Occipital lobe (tissue), 2 donors: Measurements from ENCODE around the gene ROR2. TPM values are rescaled to one million over a fixed set of nuclear protein-coding genes. Genes with fewer than 3 reads are reported as not detected.

Source experiments
- DNase-seq: peaks from one replicate; lab custom pipeline; 2025; lab: John Stamatoyannopoulos, UW
- total RNA-seq: library from RNA; depleted of rRNA; stranded (reverse); fragments of >200 nt; gene quantifications from one replicate; pipeline ENCODE4 v1.2.3, GENCODE V29; 2014

ROR2 gene
- total RNA-seq, 1 donor from 2014 or later, result 0.94 TPM

GRCh38 chr9:91843093-91843492, 106.9 kb downstream of the ROR2 start:
- no peak for DNase-seq

DNA sequence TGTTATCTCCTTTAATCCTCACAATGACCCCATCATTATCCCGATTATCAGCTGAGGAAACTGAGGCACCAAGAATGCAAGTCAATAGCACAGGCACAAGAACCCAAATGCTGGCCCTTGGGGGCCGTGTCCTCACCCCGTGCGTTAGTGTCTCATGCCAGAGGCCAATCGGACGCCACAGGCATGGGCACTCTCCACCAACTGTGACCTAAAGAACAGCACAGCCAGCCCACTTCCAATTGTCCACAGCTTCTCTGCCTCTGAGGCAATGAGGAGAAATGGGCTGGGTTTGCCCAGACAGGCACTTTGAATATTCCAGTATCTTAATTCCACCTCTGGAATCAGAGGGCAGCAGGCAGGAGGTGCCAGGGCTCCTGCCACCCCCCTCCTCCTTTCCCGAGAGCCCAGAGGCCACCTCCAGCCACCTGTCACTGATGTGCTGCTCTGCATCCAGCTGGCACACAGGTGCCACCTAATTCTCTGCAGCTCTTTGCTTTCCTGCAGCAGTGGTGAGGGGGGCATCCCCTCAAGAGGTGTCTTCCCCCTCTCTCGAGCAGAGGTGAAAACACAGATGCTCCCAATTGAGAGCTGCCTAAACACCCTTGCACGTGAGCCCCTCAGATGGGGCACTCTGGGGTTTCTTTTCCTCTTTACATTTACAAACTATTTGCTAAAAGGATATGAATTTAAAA, 107.5 kb downstream of the ROR2 start:
- no peak for DNase-seq

DNA sequence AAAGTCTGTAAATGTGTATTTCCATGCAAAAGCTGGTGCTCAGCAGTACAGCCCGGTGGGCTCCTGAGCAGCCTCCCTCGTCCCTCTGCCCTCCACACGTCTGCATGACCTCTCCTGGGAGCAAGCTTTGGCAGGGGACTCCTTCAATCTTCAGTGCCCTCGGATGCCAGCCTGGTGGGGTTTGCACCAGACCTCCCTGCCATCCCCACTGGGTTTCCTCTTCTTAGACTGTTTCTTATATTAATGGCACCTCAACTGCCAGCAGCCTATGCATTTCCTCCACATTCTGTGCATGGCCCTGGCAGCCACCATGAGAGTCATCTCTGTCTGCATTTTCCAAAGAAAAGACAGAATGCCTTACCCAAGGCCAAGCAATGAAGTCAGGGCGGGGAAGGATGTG, 108.4 kb downstream of the ROR2 start:
- no peak for DNase-seq

DNA sequence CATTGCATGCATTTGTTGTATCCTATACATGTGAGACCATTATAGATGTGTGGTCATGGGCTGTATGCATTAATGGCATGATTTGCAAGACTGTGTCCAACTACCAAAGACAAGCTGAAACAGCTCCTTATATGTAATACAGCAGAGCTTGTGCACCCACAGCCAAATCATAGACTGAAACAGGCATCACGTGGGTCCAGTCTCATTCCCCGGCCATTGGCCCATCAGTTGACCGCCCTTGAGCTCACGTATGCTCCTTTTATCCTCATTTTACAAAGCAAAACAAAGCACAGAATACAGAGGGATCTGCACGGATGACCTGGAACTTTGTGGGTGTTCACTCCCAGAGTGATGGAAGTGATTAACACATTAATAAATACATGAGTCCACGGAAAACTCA, 109.1 kb downstream of the ROR2 start:
- no peak for DNase-seq

DNA sequence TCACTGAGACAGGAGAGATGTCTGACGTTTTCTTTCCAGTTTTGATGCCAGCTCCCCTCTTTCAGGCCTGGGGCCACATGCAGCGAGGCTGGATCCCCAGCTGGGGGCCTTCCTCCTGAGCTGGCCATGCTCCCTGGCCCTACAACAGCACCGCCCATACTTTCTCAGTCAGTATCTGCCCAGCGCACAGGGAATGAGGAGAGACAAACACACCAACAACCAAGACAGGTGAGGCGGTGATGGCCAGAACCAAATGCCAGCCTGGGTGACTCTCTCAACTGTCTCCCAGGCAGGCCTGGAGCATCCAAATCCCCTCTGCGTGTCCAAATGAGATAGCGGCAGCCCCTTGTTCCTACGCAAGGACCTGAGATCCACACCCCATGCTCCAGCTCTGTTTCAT, 109.6 kb downstream of the ROR2 start:
- no peak for DNase-seq

DNA sequence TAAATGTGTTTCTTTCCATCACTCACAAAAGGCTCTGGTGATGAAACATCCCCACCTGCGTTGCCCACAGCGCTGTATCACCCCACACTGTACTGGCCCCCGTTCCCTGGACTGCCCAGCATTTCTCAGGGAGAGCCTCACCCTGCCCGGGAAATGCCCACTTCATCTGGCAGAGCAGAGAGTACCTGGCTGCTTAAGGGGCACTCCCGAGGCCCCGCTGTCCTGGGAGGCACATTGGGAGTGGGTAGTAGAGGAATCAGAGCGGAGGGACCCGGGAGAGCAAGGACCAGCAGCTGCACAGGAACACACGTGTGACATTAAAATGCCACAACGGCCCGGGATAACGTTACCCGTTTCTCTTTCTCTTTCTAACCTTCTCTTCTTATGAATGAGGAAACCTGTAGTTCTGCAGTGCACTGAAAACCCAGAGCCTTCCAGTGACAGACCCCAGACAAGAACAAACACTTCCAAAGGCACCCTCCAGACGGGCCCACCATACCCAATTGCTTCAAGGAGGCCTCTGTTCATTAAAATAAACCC, 110.0 kb downstream of the ROR2 start:
- no peak for DNase-seq

- DNase-seq, result no peak
Measured at GRCh38 chr9:91837981-91838731, 111.9 kb downstream of the ROR2 start.

GRCh38 chr9:91836515-91836914, 113.5 kb downstream of the ROR2 start:
- no peak for DNase-seq

DNA sequence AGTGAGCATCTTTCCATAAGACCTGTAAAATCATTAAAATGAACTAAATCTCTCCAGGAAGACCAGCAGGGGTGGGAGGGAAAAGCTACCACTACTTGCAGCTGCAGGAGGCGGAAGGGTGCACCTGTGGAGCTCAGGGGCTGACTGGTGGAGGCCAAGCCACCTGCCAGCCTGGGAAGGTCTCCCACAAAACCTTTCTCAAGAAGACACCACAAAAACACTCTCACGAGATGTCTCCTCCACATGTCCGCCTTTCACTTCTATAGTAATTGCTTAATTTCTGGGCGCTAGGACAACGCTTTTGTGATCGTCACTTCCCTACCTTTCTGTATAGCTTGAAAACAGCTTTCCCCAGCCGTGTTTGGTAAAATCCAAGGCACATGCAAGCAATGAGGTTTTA, 114.4 kb downstream of the ROR2 start:
- no peak for DNase-seq

- no peak for DNase-seq
Measured at GRCh38 chr9:91835216-91835615, 114.8 kb downstream of the ROR2 start.

- DNase-seq, result no peak
Measured at GRCh38 chr9:91834740-91835139, 115.3 kb downstream of the ROR2 start.

- DNase-seq, result no peak
Measured at GRCh38 chr9:91833878-91834255, 116.2 kb downstream of the ROR2 start.

- DNase-seq, result no peak
Measured at GRCh38 chr9:91833096-91833877, 116.7 kb downstream of the ROR2 start.

GRCh38 chr9:91832322-91832721, 117.7 kb downstream of the ROR2 start:
- no peak for DNase-seq

- no peak for DNase-seq
Measured at GRCh38 chr9:91825866-91826265, 124.2 kb downstream of the ROR2 start.

- DNase-seq, result no peak
Measured at GRCh38 chr9:91825422-91825821, 124.6 kb downstream of the ROR2 start.

GRCh38 chr9:91824601-91825305, 125.3 kb downstream of the ROR2 start:
- no peak for DNase-seq

- no peak for DNase-seq
Measured at GRCh38 chr9:91824151-91824550, 125.9 kb downstream of the ROR2 start.

GRCh38 chr9:91820949-91821880, 128.8 kb downstream of the ROR2 start:
- no peak for DNase-seq

- no peak for DNase-seq
Measured at GRCh38 chr9:91820126-91820750, 129.8 kb downstream of the ROR2 start.
